Liver (tissue), 9 donors: ENCODE data around the gene MICU2. TPM values are rescaled to one million over a fixed set of nuclear protein-coding genes. Genes with fewer than 3 reads are reported as not detected.
"Not testable (repeated sequence)": the region's sequence is repeated elsewhere in the genome, so short reads cannot be mapped to it uniquely, and the experiment has no call there.

Experiments used
- DNase-seq: peaks from one replicate; pipeline ENCODE4 v3.0.0-alpha.2; 2017; ENCODE audit warnings: low spot score
- H3K27ac ChIP-seq, 2 donors: one replicate each; pipeline ENCODE4 v1.7.0; 2013; ENCODE audit warnings: inconsistent platforms in 2 of 2, low read length in 2 of 2, control low read depth in 1 of 2, low read depth in 1 of 2, mild to moderate bottlenecking in 1 of 2
- H3K27me3 ChIP-seq, 4 donors: one replicate each; pipeline versions ENCODE4 v1.6.1 to v1.7.0; 2013; ENCODE audit warnings: low read length in 3 of 4, inconsistent platforms in 1 of 4, mild to moderate bottlenecking in 1 of 4, moderate library complexity in 1 of 4; ENCODE audit not compliant: control insufficient read depth in 4 of 4, insufficient read depth in 4 of 4
- H3K36me3 ChIP-seq, 4 donors: one replicate each; pipeline versions ENCODE4 v1.6.1 to v1.7.0; 2013; ENCODE audit warnings: low read length in 3 of 4, mild to moderate bottlenecking in 3 of 4, low read depth in 1 of 4, moderate library complexity in 1 of 4; ENCODE audit not compliant: control insufficient read depth in 4 of 4, insufficient read depth in 3 of 4
- H3K4me1 ChIP-seq, 4 donors: one replicate each; pipeline versions ENCODE4 v1.6.1 to v1.7.0; 2013; ENCODE audit warnings: low read length in 3 of 4, mild to moderate bottlenecking in 3 of 4, moderate library complexity in 1 of 4; ENCODE audit not compliant: control insufficient read depth in 4 of 4, insufficient read depth in 4 of 4
- H3K4me3 ChIP-seq, 3 donors: one replicate each; pipeline versions ENCODE4 v1.6.1 to v1.7.0; 2013; ENCODE audit warnings: low read length in 3 of 3, control low read depth in 1 of 3, low read depth in 1 of 3, mild to moderate bottlenecking in 1 of 3
- H3K9ac ChIP-seq, 2 donors: one replicate each; pipeline ENCODE4 v1.7.0; 2013; ENCODE audit warnings: low read length in 2 of 2, mild to moderate bottlenecking in 2 of 2, moderate library complexity in 2 of 2, control low read depth in 1 of 2, low read depth in 1 of 2
- H3K9me3 ChIP-seq, 4 donors: one replicate each; pipeline versions ENCODE4 v1.6.1 to v1.7.0; 2013; ENCODE audit warnings: low read length in 3 of 4; ENCODE audit not compliant: control insufficient read depth in 4 of 4
- EGR1 ChIP-seq, 2 donors: IDR thresholded peaks; 2 replicates each; pipeline ENCODE4 v1.6.1; 2016 to 2018; ENCODE audit warnings: antibody characterized with exemption in 2 of 2, low read depth in 2 of 2
- FOXA1 ChIP-seq: IDR thresholded peaks from 2 replicates; pipeline ENCODE4 v1.6.1; 2016; ENCODE audit warnings: antibody characterized with exemption
- FOXA2 ChIP-seq: IDR thresholded peaks from 2 replicates; pipeline ENCODE4 v1.6.1; 2016; ENCODE audit warnings: antibody characterized with exemption
- HNF4A ChIP-seq, 2 donors: conservative IDR thresholded peaks; 2 replicates each; pipeline ENCODE4 v1.6.1; 2016; ENCODE audit warnings: antibody characterized with exemption in 2 of 2, mild to moderate bottlenecking in 2 of 2
- HNF4G ChIP-seq: IDR thresholded peaks from 2 replicates; pipeline ENCODE4 v1.6.1; 2016; ENCODE audit warnings: antibody characterized with exemption
- JUND ChIP-seq, 2 donors: IDR thresholded peaks; 2 replicates each; pipeline ENCODE4 v1.6.1; 2016; ENCODE audit warnings: antibody characterized with exemption in 2 of 2
- NR2F2 ChIP-seq: IDR thresholded peaks from 2 replicates; pipeline ENCODE4 v1.6.1; 2016; ENCODE audit warnings: antibody characterized with exemption
- RAD21 ChIP-seq, 2 donors: IDR thresholded peaks; 2 replicates each; pipeline ENCODE4 v1.6.1; 2016; ENCODE audit warnings: antibody characterized with exemption in 2 of 2, mild to moderate bottlenecking in 2 of 2
- RXRA ChIP-seq, 2 donors: IDR thresholded peaks; 2 replicates each; pipeline ENCODE4 v1.6.1; 2017 to 2018; ENCODE audit warnings: antibody characterized with exemption in 2 of 2, mild to moderate bottlenecking in 1 of 2
- SP1 ChIP-seq: IDR thresholded peaks from 2 replicates; pipeline ENCODE4 v1.6.1; 2018; ENCODE audit warnings: antibody characterized with exemption, mild to moderate bottlenecking
- TAF1 ChIP-seq: conservative IDR thresholded peaks from 2 replicates; pipeline ENCODE4 v1.6.1; 2016; ENCODE audit warnings: antibody characterized with exemption, mild to moderate bottlenecking
- YY1 ChIP-seq: IDR thresholded peaks from 2 replicates; pipeline ENCODE4 v1.6.1; 2016; ENCODE audit warnings: antibody characterized with exemption, mild to moderate bottlenecking
- WGBS: extraction: QIAGEN DNeasy Blood & Tissue Kit; methylation state at CpG from one replicate; pipeline ENCODE4 v1.1.7; 2013; 5-methylcytosine and 5-hydroxymethylcytosine counted together
- polyA plus RNA-seq, 2 donors: library from polyadenylated mRNA; stranded (reverse) in 1 of 2; unstranded in 1 of 2; fragments of 200-250 nt in 1 of 2; fragments of >200 nt in 1 of 2; fragmentation: Nextera tagmentation in 1 of 2; extraction: Ambion mirVana in 1 of 2; gene quantifications; one replicate each; pipeline versions ENCODE4 v1.2.1 to v1.2.3, GENCODE V29; 2013 to 2015
- total RNA-seq, 2 donors: library from RNA; depleted of rRNA; stranded (reverse); fragments of >200 nt; gene quantifications; one replicate each; pipeline ENCODE4 v1.2.3, GENCODE V29; 2014
- TF ChIP-seq, protein P1 (sequence below): fragments of 150-350 bp; IDR thresholded peaks from 2 replicates; pipeline ENCODE4 v1.5.1; 2017; ENCODE audit warnings: improper control_type of control experiment, low read depth, low read length; ENCODE audit not compliant: missing input control
- TF ChIP-seq, protein P2 (sequence below): IDR thresholded peaks from 2 replicates; pipeline ENCODE4 v1.6.1; 2016; ENCODE audit warnings: antibody characterized with exemption
- TF ChIP-seq, protein P3 (sequence below): IDR thresholded peaks from 2 replicates; pipeline ENCODE4 v1.6.1; 2016; ENCODE audit warnings: antibody characterized with exemption, mild to moderate bottlenecking
- TF ChIP-seq, protein P4 (sequence below): IDR thresholded peaks from 2 replicates; pipeline ENCODE4 v1.6.1; 2016; ENCODE audit warnings: antibody characterized with exemption
- donor health status: healthy.
- donor health status: healthy.
- donor health status: healthy.
- donor health status: healthy.
- donor health status: healthy.

The MICU2 gene
- total and polyA plus RNA-seq, 4 donors: 19.4 to 42.9 (median 24.8) TPM

DNA sequence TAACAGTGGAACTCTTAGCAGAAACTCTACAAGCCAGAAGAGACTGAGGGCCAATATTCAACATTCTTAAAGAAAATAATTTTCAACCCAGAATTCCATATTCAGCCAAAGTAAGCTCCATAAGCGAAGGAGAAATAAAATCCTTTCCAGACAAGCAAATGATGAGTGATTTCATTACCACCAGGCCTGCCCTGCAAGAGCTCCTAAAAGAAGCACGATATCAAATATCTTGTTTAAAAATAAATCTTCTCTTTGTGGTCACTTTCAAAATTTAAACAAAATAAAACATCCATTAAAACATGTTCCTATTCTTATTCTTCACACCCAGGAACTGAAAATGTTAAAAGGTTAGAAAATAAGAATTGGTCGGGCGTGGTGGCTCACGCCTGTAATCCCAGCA, 13.7 kb downstream of the MICU2 start:
- no peak for TF ChIP-seq HNF4G
- TF ChIP-seq EGR1 (IDR thresholded peaks at IDR 0.05; ENCODE audit: low read depth in 2 of 2): no peak
- no peak for TF ChIP-seq NR2F2
- no peak for TF ChIP-seq YY1
- TF ChIP-seq RAD21 (IDR thresholded peaks at IDR 0.05): no peak
- H3K9ac ChIP-seq: no peak overlapping the region
- H3K4me3 ChIP-seq: no peak overlapping the region
- no peaks in the 10 kb centered on the region for H3K4me1 ChIP-seq
- no peak overlapping the region for H3K27ac ChIP-seq
- no peaks in the 10 kb centered on the region for H3K9me3 ChIP-seq
- no peaks in the 10 kb centered on the region for H3K27me3 ChIP-seq
- 95% methylated on average over 5 of the region's 5 CpGs for WGBS
- no peaks in the 10 kb centered on the region for H3K36me3 ChIP-seq
- no peak for DNase-seq

DNA sequence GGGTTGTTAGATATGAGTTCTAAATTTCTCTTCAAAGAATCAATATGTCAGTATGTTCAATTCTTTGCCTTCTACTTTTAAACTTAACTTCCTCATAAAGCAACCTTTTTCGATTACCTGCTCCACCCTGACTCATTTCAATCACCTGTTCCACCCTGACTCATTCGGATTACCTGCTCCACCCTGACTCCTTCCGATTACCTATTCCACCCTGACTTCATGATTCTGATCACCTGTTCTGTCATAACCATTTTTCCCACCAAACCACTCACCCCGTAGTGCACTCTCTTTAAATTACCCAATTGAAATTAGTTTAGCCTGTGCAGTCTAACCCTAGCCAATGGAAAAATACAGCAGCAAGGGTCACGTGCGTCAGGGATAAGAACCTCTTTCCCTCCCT, 14.5 kb downstream of the MICU2 start:
- H3K9me3 ChIP-seq, H3K4me1 ChIP-seq, H3K27ac ChIP-seq, DNase-seq, H3K27me3 ChIP-seq, H3K9ac ChIP-seq, H3K36me3 ChIP-seq, H3K4me3 ChIP-seq: not testable (repeated sequence)
- WGBS: 92% methylated on average over 6 of the region's 6 CpGs

DNA sequence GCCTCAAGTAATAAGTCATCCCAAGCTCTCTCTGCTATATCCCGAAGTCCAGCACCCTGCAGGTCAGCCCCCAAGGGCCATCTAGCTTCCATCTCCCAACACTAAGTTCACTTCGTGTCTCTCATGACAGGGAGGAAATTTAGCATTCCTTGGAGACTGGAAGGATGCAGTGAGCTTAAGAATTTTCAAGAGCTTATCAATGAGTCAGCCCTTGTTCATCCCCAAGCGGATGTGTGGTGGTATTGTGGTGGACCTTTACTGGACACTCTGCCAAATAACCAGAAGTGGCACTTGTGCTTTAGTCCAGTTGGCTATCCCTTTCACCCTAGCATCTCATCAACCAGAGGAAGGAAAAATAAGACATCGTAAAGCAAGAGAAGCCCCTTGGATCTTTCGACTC, 15.6 kb downstream of the MICU2 start:
- H3K27ac ChIP-seq, H3K4me3 ChIP-seq, DNase-seq, H3K4me1 ChIP-seq, H3K27me3 ChIP-seq, H3K9ac ChIP-seq, H3K36me3 ChIP-seq, H3K9me3 ChIP-seq: not testable (repeated sequence)
- WGBS: 95% methylated on average over 5 of the region's 5 CpGs

DNA sequence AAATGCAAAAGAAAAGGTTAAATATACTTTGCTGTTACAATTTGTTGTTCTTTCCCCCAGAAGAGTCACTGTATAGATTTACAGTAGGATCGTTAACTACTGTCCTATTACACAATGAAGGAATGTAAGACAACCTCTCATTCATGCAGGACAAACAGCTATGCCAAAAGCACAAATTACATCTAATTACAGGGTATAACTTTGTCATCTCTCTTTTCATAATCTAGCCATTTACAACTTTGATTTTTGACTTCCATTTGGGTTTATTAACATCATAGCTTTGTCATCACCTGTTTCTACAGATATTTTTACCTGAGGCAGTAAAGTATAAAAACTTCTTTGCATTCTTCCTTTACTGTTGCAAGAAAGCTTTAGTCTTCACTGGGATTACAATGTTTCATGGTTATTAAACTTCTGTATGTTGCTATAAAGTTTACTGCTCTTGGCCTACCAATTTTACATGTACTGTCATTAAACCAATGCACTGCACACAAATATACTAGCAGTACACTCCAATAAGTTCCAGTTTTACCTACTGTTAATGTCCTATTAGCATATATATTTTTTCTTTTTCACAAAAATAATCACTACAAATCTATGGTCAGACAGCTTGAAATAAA, 18.9 kb downstream of the MICU2 start:
- H3K27me3 ChIP-seq: no peaks in the 10 kb centered on the region

More for the DNA sequence above, 18.9 kb downstream of the MICU2 start:
- Histone ChIP-seq H3K36me3 (no peaks in the 10 kb centered on the region), H3K4me3 (no peak overlapping the region), H3K9me3 (no peaks in the 10 kb centered on the region), H3K27ac (no peak overlapping the region), H3K9ac (no peak overlapping the region), H3K4me1 (peaks cover 0 to 1% (median 0%) of the 10 kb centered on the region in 4 donors)
- TF ChIP-seq JUND (IDR thresholded peaks at IDR 0.05) (no peak), RXRA (IDR thresholded peaks at IDR 0.05) (no peak), TAF1 (no peak), SP1 (no peak), EGR1 (IDR thresholded peaks at IDR 0.05; ENCODE audit: low read depth in 2 of 2) (no peak), HNF4A (conservative IDR thresholded peaks at IDR 0.05) (no peak), FOXA1 (no peak), RAD21 (IDR thresholded peaks at IDR 0.05) (no peak), FOXA2 (no peak), HNF4G (no peak)
- TF ChIP-seq, protein P1, sequence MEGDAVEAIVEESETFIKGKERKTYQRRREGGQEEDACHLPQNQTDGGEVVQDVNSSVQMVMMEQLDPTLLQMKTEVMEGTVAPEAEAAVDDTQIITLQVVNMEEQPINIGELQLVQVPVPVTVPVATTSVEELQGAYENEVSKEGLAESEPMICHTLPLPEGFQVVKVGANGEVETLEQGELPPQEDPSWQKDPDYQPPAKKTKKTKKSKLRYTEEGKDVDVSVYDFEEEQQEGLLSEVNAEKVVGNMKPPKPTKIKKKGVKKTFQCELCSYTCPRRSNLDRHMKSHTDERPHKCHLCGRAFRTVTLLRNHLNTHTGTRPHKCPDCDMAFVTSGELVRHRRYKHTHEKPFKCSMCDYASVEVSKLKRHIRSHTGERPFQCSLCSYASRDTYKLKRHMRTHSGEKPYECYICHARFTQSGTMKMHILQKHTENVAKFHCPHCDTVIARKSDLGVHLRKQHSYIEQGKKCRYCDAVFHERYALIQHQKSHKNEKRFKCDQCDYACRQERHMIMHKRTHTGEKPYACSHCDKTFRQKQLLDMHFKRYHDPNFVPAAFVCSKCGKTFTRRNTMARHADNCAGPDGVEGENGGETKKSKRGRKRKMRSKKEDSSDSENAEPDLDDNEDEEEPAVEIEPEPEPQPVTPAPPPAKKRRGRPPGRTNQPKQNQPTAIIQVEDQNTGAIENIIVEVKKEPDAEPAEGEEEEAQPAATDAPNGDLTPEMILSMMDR: no peak
- TF ChIP-seq, protein P2, sequence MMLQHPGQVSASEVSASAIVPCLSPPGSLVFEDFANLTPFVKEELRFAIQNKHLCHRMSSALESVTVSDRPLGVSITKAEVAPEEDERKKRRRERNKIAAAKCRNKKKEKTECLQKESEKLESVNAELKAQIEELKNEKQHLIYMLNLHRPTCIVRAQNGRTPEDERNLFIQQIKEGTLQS: no peak
- TF ChIP-seq, protein P3, sequence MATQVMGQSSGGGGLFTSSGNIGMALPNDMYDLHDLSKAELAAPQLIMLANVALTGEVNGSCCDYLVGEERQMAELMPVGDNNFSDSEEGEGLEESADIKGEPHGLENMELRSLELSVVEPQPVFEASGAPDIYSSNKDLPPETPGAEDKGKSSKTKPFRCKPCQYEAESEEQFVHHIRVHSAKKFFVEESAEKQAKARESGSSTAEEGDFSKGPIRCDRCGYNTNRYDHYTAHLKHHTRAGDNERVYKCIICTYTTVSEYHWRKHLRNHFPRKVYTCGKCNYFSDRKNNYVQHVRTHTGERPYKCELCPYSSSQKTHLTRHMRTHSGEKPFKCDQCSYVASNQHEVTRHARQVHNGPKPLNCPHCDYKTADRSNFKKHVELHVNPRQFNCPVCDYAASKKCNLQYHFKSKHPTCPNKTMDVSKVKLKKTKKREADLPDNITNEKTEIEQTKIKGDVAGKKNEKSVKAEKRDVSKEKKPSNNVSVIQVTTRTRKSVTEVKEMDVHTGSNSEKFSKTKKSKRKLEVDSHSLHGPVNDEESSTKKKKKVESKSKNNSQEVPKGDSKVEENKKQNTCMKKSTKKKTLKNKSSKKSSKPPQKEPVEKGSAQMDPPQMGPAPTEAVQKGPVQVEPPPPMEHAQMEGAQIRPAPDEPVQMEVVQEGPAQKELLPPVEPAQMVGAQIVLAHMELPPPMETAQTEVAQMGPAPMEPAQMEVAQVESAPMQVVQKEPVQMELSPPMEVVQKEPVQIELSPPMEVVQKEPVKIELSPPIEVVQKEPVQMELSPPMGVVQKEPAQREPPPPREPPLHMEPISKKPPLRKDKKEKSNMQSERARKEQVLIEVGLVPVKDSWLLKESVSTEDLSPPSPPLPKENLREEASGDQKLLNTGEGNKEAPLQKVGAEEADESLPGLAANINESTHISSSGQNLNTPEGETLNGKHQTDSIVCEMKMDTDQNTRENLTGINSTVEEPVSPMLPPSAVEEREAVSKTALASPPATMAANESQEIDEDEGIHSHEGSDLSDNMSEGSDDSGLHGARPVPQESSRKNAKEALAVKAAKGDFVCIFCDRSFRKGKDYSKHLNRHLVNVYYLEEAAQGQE: no peak
- TF ChIP-seq, protein P4, sequence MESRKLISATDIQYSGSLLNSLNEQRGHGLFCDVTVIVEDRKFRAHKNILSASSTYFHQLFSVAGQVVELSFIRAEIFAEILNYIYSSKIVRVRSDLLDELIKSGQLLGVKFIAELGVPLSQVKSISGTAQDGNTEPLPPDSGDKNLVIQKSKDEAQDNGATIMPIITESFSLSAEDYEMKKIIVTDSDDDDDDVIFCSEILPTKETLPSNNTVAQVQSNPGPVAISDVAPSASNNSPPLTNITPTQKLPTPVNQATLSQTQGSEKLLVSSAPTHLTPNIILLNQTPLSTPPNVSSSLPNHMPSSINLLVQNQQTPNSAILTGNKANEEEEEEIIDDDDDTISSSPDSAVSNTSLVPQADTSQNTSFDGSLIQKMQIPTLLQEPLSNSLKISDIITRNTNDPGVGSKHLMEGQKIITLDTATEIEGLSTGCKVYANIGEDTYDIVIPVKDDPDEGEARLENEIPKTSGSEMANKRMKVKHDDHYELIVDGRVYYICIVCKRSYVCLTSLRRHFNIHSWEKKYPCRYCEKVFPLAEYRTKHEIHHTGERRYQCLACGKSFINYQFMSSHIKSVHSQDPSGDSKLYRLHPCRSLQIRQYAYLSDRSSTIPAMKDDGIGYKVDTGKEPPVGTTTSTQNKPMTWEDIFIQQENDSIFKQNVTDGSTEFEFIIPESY: no peak
- DNase-seq: no peak
- WGBS: 80% methylated on average over 1 of the region's 1 CpG
